Measurements from ENCODE around the gene TPST1.
"Not testable (repeated sequence)": the region's sequence is repeated elsewhere in the genome, so short reads cannot be mapped to it uniquely, and the experiment has no call there.

The TPST1 gene

GRCh38 chr7:66401932-66402331 is 196.8 kb downstream of the TPST1 start:
- H3K36me3 Mint-ChIP-seq, H3K9me3 Mint-ChIP-seq, H3K4me3 Mint-ChIP-seq, H3K4me1 Mint-ChIP-seq, H3K27ac Mint-ChIP-seq, DNase-seq, H3K27me3 Mint-ChIP-seq, CTCF ChIA-PET: not testable (repeated sequence)

GRCh38 chr7:66403564-66403963 is 198.4 kb downstream of the TPST1 start:
- H3K4me3 Mint-ChIP-seq, result no peak overlapping the region
- H3K36me3 Mint-ChIP-seq, result no peaks in the 10 kb centered on the region
- CTCF ChIA-PET, result no interaction called here
- H3K9me3 Mint-ChIP-seq, result peaks cover 8% of the 10 kb centered on the region
- no peak overlapping the region for H3K27ac Mint-ChIP-seq
- H3K27me3 Mint-ChIP-seq, result no peaks in the 10 kb centered on the region
- H3K4me1 Mint-ChIP-seq, result no peaks in the 10 kb centered on the region
- DNase-seq, result no peak

GRCh38 chr7:66409493-66409892 is 204.4 kb downstream of the TPST1 start:
- Mint-ChIP-seq H3K27me3 (peaks cover 5% of the 10 kb centered on the region), H3K36me3 (no peaks in the 10 kb centered on the region), H3K9me3 (no peaks in the 10 kb centered on the region), H3K4me1 (peaks cover 14% of the 10 kb centered on the region), H3K4me3 (no peak overlapping the region), H3K27ac (no peak overlapping the region)
- no peak for DNase-seq
- CTCF ChIA-PET, result no interaction called here

All from activated naive CD4-positive, alpha-beta T cell treated with anti-CD3 and anti-CD28 coated beads, Interleukin-2, amount 10 ng/mL, durations not matched to agents 7 days and 5 days (primary cell).